Naive thymus-derived CD4-positive, alpha-beta T cell (primary cell): ENCODE data around the gene ADAMTS15. TPM values are rescaled to one million over a fixed set of nuclear protein-coding genes. Genes with fewer than 3 reads are reported as not detected.

Source experiments
- ATAC-seq: fragments of 150-1000 bp; cut with Tn5 transposase; 2 replicates; pipeline ENCODE4 v1.10.0; 2021; ENCODE audit warnings: mild to moderate bottlenecking, moderate library complexity
- CTCF ChIA-PET: fragments of 350-600 bp; sonication (Branson Sonifier 250); formaldehyde crosslinking; loops from one replicate; lab custom pipeline; 2021; ENCODE audit warnings: antibody characterized with exemption; lab: Charles Lee
- POLR2A ChIA-PET: fragments of 350-600 bp; sonication (Branson Sonifier 250); formaldehyde crosslinking; loops from one replicate; lab custom pipeline; 2021; ENCODE audit warnings: antibody characterized with exemption, inconsistent platforms; lab: Charles Lee
- DNase-seq, 9 donors: peaks; one replicate each; pipeline versions ENCODE4 v3.0.0 to v3.0.0-alpha.2; 2020 to 2022; ENCODE audit warnings: mixed read lengths in 1 of 9
- H3K27ac ChIP-seq: one replicate; pipeline ENCODE4 v1.7.0; 2013; ENCODE audit warnings: mild to moderate bottlenecking, low read depth, low read length, moderate library complexity
- H3K27me3 ChIP-seq, 2 donors: one replicate each; pipeline ENCODE4 v1.7.0; 2013; ENCODE audit warnings: low read length in 2 of 2, mild to moderate bottlenecking in 2 of 2, moderate library complexity in 2 of 2; ENCODE audit not compliant: control insufficient read depth in 2 of 2, insufficient read depth in 2 of 2
- H3K36me3 ChIP-seq, 3 experiments: 1 replicate in 2 of 3; 2 replicates in 1 of 3; pipeline ENCODE4 v1.7.0; 2013; ENCODE audit warnings: low read length in 3 of 3, mild to moderate bottlenecking in 3 of 3, moderate library complexity in 1 of 3; ENCODE audit not compliant: insufficient read depth in 3 of 3, control insufficient read depth in 2 of 3
- H3K4me1 ChIP-seq, 2 donors: one replicate each; pipeline ENCODE4 v1.7.0; 2013; ENCODE audit warnings: low read length in 2 of 2, mild to moderate bottlenecking in 2 of 2, moderate library complexity in 1 of 2; ENCODE audit not compliant: control insufficient read depth in 2 of 2, insufficient read depth in 2 of 2
- H3K4me3 ChIP-seq: 2 replicates; pipeline ENCODE4 v1.7.0; 2013; ENCODE audit warnings: mild to moderate bottlenecking, low read length
- H3K9me3 ChIP-seq, 3 experiments: 1 replicate in 2 of 3; 2 replicates in 1 of 3; pipeline ENCODE4 v1.7.0; 2013; ENCODE audit warnings: low read length in 3 of 3; ENCODE audit not compliant: control insufficient read depth in 2 of 3
- H3K27ac Mint-ChIP-seq, 9 donors: one replicate each; pipeline ENCODE4 v1.8.0; 2020 to 2022; ENCODE audit warnings: mixed read lengths in 9 of 9, mild to moderate bottlenecking in 8 of 9, moderate library complexity in 5 of 9, inconsistent platforms in 2 of 9
- H3K27me3 Mint-ChIP-seq, 5 donors: one replicate each; pipeline ENCODE4 v1.8.0; 2021 to 2022; ENCODE audit warnings: mixed read lengths in 5 of 5, mild to moderate bottlenecking in 1 of 5
- H3K36me3 Mint-ChIP-seq, 5 donors: one replicate each; pipeline ENCODE4 v1.8.0; 2020 to 2022; ENCODE audit warnings: mixed read lengths in 5 of 5, mild to moderate bottlenecking in 3 of 5, inconsistent platforms in 1 of 5
- H3K4me1 Mint-ChIP-seq, 7 donors: one replicate each; pipeline ENCODE4 v1.8.0; 2020 to 2022; ENCODE audit warnings: mixed read lengths in 7 of 7, mild to moderate bottlenecking in 3 of 7, inconsistent platforms in 1 of 7
- H3K4me3 Mint-ChIP-seq, 10 donors: one replicate each; pipeline ENCODE4 v1.8.0; 2020 to 2022; ENCODE audit warnings: mild to moderate bottlenecking in 10 of 10, mixed read lengths in 10 of 10, moderate library complexity in 6 of 10, inconsistent platforms in 2 of 10
- H3K9me3 Mint-ChIP-seq, 11 donors: one replicate each; pipeline ENCODE4 v1.8.0; 2020 to 2022; ENCODE audit warnings: mixed read lengths in 11 of 11, mild to moderate bottlenecking in 4 of 11, inconsistent platforms in 1 of 11, moderate library complexity in 1 of 11
- intact Hi-C, 2 donors: fragments of 100-400 bp; cut with micrococcal nuclease; formaldehyde crosslinking; loops; one replicate each; pipeline ENCODE4 v1.15.1; 2023
- polyA plus RNA-seq, 2 donors: library from polyadenylated mRNA; unstranded; fragments of 300-500 nt; fragmentation: Illumina TruSeq; gene quantifications; one replicate each; pipeline ENCODE4 v1.2.3, GENCODE V29; 2021
- total RNA-seq, 6 experiments: library from RNA in 5 of 6; stranded (reverse) in 5 of 6; gene quantifications; 1 replicate in 5 of 6; 2 replicates in 1 of 6; pipeline ENCODE4 v1.2.3 and lab custom pipeline; 2021 to 2026

The ADAMTS15 gene
- total and polyA plus RNA-seq, 7 experiments from 2014 or later: 0.12 TPM; not detected in 6

DNA sequence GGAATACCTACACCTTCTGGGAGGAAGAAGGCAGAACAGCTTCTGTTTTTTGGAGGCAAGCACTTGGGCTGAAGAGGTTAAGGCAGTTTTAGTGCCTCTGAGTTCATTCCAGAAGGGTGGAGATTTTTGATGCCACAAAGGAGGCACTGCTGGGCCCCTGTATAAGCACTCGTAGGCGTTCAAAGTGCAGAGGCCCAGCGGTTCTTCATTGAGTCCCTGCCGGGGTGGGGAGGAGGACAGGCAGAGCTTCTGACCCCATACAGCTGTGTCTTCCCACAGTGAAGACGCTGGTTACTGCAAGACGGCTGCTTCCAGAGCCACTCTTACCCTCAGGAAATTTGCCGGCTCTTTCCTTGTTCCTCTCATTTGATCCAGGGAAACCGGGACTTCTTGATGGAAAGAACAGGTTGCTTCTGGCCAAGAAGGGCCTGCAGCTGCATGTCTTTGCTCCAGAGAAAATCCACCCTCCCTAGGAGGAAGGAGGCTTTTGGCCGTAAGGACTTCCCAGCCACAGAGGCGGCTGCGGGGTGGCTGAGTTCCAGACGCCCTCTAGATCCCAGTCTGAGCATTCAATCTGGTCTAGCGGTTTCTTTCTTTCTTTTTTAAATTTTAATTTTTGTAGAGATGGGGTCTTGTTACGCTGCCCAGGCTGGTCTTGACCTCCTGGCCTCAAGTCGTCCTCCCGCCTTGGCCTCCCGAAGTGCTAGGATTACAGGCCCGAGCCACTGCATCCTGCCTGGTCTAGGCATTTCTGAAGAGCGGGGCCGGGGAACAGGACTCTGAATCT is 9.4 kb downstream of the ADAMTS15 start:
- POLR2A ChIA-PET: no interaction called here

DNA sequence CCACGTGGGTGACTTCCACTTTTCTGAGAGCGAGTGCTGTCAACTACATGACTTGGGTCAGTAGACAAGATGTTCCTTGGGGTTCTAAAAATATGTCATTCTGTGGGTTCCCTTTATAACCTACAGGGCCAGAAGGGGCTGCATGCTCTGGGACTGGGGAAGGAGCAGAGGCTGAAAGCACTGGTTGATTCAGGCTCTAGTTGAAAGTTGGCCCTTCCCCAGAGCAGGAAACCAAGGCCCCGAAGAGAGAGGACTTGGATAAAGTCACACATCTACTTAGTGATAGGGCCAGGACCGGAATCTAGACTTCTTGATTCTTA is 9.9 kb downstream of the ADAMTS15 start:
- H3K9me3 ChIP-seq: no peaks in the 10 kb centered on the region
- no peaks in the 10 kb centered on the region for H3K36me3 ChIP-seq
- DNase-seq (no peak), ATAC-seq (no peak)
- H3K4me3 ChIP-seq: no peak overlapping the region
- intact Hi-C loops: no loop called here
- Mint-ChIP-seq H3K36me3 (no peaks in the 10 kb centered on the region), H3K27ac (no peak overlapping the region), H3K9me3 (no peaks in the 10 kb centered on the region), H3K4me1 (no peaks in the 10 kb centered on the region), H3K4me3 (no peak overlapping the region), H3K27me3 (peaks cover 0 to 35% (median 17%) of the 10 kb centered on the region in 5 donors)
- H3K27me3 ChIP-seq: no peaks in the 10 kb centered on the region
- POLR2A ChIA-PET: no interaction called here
- CTCF ChIA-PET: no interaction called here
- no peak overlapping the region for H3K27ac ChIP-seq
- H3K4me1 ChIP-seq: no peaks in the 10 kb centered on the region

More for the DNA sequence above, 9.4 kb downstream of the ADAMTS15 start:
- Histone ChIP-seq H3K9me3 (no peaks in the 10 kb centered on the region), H3K4me1 (no peaks in the 10 kb centered on the region), H3K27ac (no peak overlapping the region), H3K36me3 (no peaks in the 10 kb centered on the region), H3K27me3 (no peaks in the 10 kb centered on the region), H3K4me3 (no peak overlapping the region)
- intact Hi-C loops: no loop called here
- Mint-ChIP-seq H3K9me3 (no peaks in the 10 kb centered on the region), H3K36me3 (no peaks in the 10 kb centered on the region), H3K27ac (no peak overlapping the region), H3K4me3 (no peak overlapping the region), H3K27me3 (peaks cover 0 to 40% (median 20%) of the 10 kb centered on the region in 5 donors), H3K4me1 (no peaks in the 10 kb centered on the region)
- DNase-seq (no peak), ATAC-seq (no peak)
- CTCF ChIA-PET: no interaction called here

- DNase-seq (no peak), ATAC-seq (no peak)
- H3K9me3 Mint-ChIP-seq: no peaks in the 10 kb centered on the region
- H3K27me3 ChIP-seq: no peaks in the 10 kb centered on the region
- no peaks in the 10 kb centered on the region for H3K4me1 ChIP-seq
- no peak overlapping the region for H3K27ac ChIP-seq
- H3K36me3 ChIP-seq: no peaks in the 10 kb centered on the region
- peaks cover 0 to 28% (median 10%) of the 10 kb centered on the region in 5 donors for H3K27me3 Mint-ChIP-seq
- H3K4me3 Mint-ChIP-seq: no peak overlapping the region
- H3K27ac Mint-ChIP-seq: no peak overlapping the region
- H3K36me3 Mint-ChIP-seq: no peaks in the 10 kb centered on the region
- no peaks in the 10 kb centered on the region for H3K9me3 ChIP-seq
- intact Hi-C loops: no loop called here
- peaks cover 0 to 1% (median 0%) of the 10 kb centered on the region in 7 donors for H3K4me1 Mint-ChIP-seq
- H3K4me3 ChIP-seq: no peak overlapping the region
- ChIA-PET CTCF (no interaction called here), POLR2A (no interaction called here)
Measured at GRCh38 chr11:130459521-130459920, 11.1 kb downstream of the ADAMTS15 start.

GRCh38 chr11:130462101-130462885 is 13.8 kb downstream of the ADAMTS15 start:
- no peak for ATAC-seq
- Histone ChIP-seq H3K27ac (no peak overlapping the region), H3K4me1 (no peaks in the 10 kb centered on the region), H3K36me3 (no peaks in the 10 kb centered on the region), H3K9me3 (no peaks in the 10 kb centered on the region), H3K27me3 (no peaks in the 10 kb centered on the region), H3K4me3 (no peak overlapping the region)
- ChIA-PET POLR2A (no interaction called here), CTCF (no interaction called here)
- no peak overlapping the region for H3K27ac Mint-ChIP-seq
- no peaks in the 10 kb centered on the region for H3K9me3 Mint-ChIP-seq
- H3K36me3 Mint-ChIP-seq: no peaks in the 10 kb centered on the region
- DNase-seq: no peak
- H3K4me3 Mint-ChIP-seq: no peak overlapping the region
- H3K4me1 Mint-ChIP-seq: peaks cover 0 to 1% (median 0%) of the 10 kb centered on the region in 7 donors
- intact Hi-C loops: no loop called here
- peaks cover 0 to 28% (median 3%) of the 10 kb centered on the region in 5 donors for H3K27me3 Mint-ChIP-seq

DNA sequence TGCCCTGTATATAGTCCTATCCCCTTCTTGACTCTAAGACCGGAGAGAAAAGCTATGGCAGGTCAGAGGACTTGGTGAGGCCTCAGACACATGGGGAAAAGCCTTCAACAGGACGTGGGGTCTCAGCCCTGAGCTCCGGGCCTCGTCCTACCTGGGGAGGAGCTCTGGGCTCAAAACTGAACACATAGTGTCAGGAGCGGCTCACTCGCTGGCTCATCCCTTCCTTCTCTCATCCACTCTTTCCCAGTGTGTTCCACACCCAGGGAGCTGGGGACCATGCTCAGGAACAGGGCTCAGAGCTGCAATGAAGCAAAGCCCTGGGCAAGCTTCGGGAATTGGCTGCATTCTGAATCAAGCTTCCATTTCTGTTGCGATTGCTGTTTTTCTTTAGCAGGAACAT is 14.5 kb downstream of the ADAMTS15 start:
- H3K4me1 ChIP-seq: no peaks in the 10 kb centered on the region
- Mint-ChIP-seq H3K4me1 (peaks cover 0 to 1% (median 0%) of the 10 kb centered on the region in 7 donors), H3K36me3 (no peaks in the 10 kb centered on the region), H3K27me3 (peaks cover 0 to 28% (median 3%) of the 10 kb centered on the region in 5 donors), H3K9me3 (no peaks in the 10 kb centered on the region), H3K27ac (no peak overlapping the region), H3K4me3 (no peak overlapping the region)
- no peaks in the 10 kb centered on the region for H3K9me3 ChIP-seq
- H3K36me3 ChIP-seq: no peaks in the 10 kb centered on the region
- CTCF ChIA-PET: no interaction called here
- intact Hi-C loops: no loop called here
- POLR2A ChIA-PET: no interaction called here
- ATAC-seq (no peak), DNase-seq (no peak)
- no peak overlapping the region for H3K4me3 ChIP-seq
- no peak overlapping the region for H3K27ac ChIP-seq
- no peaks in the 10 kb centered on the region for H3K27me3 ChIP-seq

DNA sequence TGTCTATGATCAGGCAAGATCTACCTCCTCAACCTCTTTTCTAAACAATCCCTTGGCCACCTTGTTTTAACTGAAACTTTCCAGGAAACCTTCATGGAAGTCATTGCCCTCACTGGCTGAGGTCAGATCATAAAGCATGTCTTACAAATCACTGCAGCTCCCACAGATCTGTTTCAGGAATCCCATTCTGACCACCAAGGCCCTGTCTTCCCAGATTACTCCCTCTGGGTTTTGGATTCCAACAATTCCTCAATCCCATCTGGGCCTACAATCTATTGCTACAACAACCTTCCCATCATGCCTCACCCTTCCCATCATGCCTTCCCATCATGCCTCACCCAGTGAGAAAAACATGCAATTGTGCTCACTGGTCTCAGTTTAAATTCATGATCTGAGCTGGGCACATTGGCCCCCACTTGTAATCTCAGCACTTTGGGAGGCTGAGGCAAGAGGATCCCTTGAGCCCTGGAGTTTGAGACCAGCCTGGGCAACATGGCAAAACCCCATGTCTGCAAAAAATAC is 15.9 kb downstream of the ADAMTS15 start:
- no peaks in the 10 kb centered on the region for H3K36me3 Mint-ChIP-seq
- H3K27ac Mint-ChIP-seq: no peak overlapping the region
- no peak overlapping the region for H3K4me3 Mint-ChIP-seq
- Histone ChIP-seq H3K9me3 (no peaks in the 10 kb centered on the region), H3K4me1 (no peaks in the 10 kb centered on the region), H3K27me3 (no peaks in the 10 kb centered on the region), H3K27ac (no peak overlapping the region), H3K4me3 (no peak overlapping the region), H3K36me3 (no peaks in the 10 kb centered on the region)
- H3K27me3 Mint-ChIP-seq: peaks cover 0 to 24% (median 3%) of the 10 kb centered on the region in 5 donors
- no peaks in the 10 kb centered on the region for H3K9me3 Mint-ChIP-seq
- intact Hi-C loops: no loop called here
- CTCF ChIA-PET: no interaction called here
- ATAC-seq (no peak), DNase-seq (no peak)
- peaks cover 0 to 1% (median 0%) of the 10 kb centered on the region in 7 donors for H3K4me1 Mint-ChIP-seq
- POLR2A ChIA-PET: no interaction called here
